ENCODE data around the gene PHGDH. TPM values are rescaled to one million over a fixed set of nuclear protein-coding genes. Genes with fewer than 3 reads are reported as not detected.

The PHGDH gene
- total RNA-seq, 1 donor from 2014 or later: 280 TPM

DNA sequence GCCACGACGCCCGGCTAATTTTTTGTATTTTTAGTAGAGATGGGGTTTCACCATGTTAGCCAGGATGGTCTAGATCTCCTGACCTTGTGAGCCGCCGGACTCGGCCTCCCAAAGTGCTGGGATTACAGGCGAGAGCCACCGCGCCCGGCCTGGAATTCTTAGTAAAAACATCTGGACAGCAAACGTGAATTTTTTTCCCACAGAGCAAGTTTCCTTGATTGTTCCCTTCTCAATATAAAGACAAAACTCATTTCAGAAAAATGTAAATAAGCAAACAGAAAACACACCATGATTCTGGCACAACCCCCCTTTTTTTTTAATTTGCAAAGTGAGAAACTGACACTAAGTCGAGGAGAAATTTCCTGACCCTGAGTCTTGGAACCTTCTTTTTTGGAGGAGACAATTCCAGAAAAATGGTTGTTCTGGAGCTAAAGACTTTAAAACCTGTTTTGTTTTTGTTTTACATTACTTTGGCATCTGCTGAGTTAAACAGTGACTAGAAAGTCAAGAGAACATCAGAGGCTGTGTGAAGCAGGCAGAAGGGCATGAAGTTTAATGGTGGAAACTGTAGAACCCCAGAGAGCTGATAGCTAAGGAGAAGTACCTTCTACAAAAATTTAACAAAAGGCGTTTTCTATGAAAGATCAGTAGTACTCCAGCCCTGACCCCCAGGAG, 67.3 kb downstream of the PHGDH start:
- peaks cover 1% of the 10 kb centered on the region for H3K27me3 Mint-ChIP-seq (ENCODE audit: unreplicated experiment)
- H3K36me3 Mint-ChIP-seq (ENCODE audit: unreplicated experiment): no peaks in the 10 kb centered on the region
- H3K9me3 Mint-ChIP-seq (ENCODE audit: unreplicated experiment): no peaks in the 10 kb centered on the region
- H3K4me3 Mint-ChIP-seq (ENCODE audit: unreplicated experiment): no peak overlapping the region
- TF ChIP-seq, protein P1, sequence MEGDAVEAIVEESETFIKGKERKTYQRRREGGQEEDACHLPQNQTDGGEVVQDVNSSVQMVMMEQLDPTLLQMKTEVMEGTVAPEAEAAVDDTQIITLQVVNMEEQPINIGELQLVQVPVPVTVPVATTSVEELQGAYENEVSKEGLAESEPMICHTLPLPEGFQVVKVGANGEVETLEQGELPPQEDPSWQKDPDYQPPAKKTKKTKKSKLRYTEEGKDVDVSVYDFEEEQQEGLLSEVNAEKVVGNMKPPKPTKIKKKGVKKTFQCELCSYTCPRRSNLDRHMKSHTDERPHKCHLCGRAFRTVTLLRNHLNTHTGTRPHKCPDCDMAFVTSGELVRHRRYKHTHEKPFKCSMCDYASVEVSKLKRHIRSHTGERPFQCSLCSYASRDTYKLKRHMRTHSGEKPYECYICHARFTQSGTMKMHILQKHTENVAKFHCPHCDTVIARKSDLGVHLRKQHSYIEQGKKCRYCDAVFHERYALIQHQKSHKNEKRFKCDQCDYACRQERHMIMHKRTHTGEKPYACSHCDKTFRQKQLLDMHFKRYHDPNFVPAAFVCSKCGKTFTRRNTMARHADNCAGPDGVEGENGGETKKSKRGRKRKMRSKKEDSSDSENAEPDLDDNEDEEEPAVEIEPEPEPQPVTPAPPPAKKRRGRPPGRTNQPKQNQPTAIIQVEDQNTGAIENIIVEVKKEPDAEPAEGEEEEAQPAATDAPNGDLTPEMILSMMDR (IDR thresholded peaks at IDR 0.05; ENCODE audit: partially characterized antibody, unreplicated experiment): no peak
- DNase-seq: no peak
- peaks cover 18% of the 10 kb centered on the region for H3K4me1 Mint-ChIP-seq (ENCODE audit: low read depth, unreplicated experiment)
- H3K27ac Mint-ChIP-seq (ENCODE audit: unreplicated experiment): no peak overlapping the region

DNA sequence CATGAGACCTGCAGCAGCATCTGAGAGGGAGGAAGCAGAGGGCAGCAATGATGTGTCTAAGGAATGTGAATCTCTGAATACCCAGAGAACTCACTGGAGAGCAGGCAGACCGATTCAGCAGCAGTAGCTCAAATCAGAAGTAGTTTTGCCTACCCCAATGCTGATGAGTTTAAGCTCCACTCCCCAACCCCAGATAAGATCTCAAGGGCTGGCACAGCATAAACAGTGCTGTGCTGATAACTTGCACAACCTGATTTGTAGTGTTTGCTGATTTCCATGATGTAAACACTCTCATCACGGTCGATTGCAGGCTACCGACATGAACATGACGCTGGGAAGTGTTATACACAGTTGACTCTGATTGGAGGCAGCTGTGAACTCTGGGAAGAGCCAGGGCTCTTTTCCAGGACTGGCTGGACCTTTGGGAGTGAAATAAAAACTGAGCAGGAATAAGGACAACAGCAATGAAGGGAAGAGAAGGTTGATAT, 68.2 kb downstream of the PHGDH start:
- no peak overlapping the region for H3K4me3 Mint-ChIP-seq (ENCODE audit: unreplicated experiment)
- peaks cover 18% of the 10 kb centered on the region for H3K4me1 Mint-ChIP-seq (ENCODE audit: low read depth, unreplicated experiment)
- H3K36me3 Mint-ChIP-seq (ENCODE audit: unreplicated experiment): no peaks in the 10 kb centered on the region
- H3K27ac Mint-ChIP-seq (ENCODE audit: unreplicated experiment): no peak overlapping the region
- no peaks in the 10 kb centered on the region for H3K9me3 Mint-ChIP-seq (ENCODE audit: unreplicated experiment)
- peaks cover 1% of the 10 kb centered on the region for H3K27me3 Mint-ChIP-seq (ENCODE audit: unreplicated experiment)
- TF ChIP-seq, protein P1 (IDR thresholded peaks at IDR 0.05; ENCODE audit: partially characterized antibody, unreplicated experiment): no peak
- DNase-seq: no peak

- Mint-ChIP-seq H3K4me1 (ENCODE audit: low read depth, unreplicated experiment) (peaks cover 16% of the 10 kb centered on the region), H3K9me3 (ENCODE audit: unreplicated experiment) (no peaks in the 10 kb centered on the region), H3K27ac (ENCODE audit: unreplicated experiment) (no peak overlapping the region), H3K36me3 (ENCODE audit: unreplicated experiment) (no peaks in the 10 kb centered on the region), H3K4me3 (ENCODE audit: unreplicated experiment) (no peak overlapping the region), H3K27me3 (ENCODE audit: unreplicated experiment) (peaks cover 1% of the 10 kb centered on the region)
- no peak for DNase-seq
- TF ChIP-seq, protein P1 (IDR thresholded peaks at IDR 0.05; ENCODE audit: partially characterized antibody, unreplicated experiment): no peak
Observed at GRCh38 chr1:119781434-119782210, 69.9 kb downstream of the PHGDH start.

DNA sequence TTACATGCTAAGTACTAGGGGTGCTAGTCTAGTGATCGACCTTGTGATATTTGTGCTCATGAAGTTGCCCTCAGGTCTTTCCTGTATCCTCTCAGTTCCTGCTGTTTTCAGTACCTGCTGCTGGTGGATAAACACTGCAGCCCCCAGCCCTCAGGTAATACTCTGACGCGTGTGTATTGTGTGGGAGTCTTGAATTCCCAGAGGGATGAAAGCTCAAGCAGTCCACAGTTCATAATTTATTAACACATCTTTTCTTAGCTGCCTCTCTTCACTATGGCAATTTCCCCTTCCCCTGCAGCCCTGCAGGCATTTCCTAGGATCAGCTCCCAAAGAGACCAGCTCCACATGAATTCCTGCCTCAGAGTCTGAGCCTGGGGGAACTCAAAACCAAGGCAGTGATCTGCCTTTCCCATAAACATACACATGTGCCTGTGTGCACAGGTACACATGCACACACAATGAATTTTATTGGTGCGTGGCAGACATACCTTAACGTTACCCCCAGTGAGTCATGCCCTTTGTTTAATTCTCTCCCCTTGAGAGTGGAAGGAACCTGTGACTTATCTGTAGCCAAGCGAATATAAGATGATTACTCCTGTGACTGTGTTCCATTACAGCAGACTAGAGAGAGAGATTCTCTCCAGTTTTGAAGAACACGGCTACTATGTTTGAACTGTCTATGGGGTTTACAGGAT, 71.0 kb downstream of the PHGDH start:
- H3K4me1 Mint-ChIP-seq (ENCODE audit: low read depth, unreplicated experiment): peaks cover 16% of the 10 kb centered on the region
- peaks cover 1% of the 10 kb centered on the region for H3K27me3 Mint-ChIP-seq (ENCODE audit: unreplicated experiment)
- no peak overlapping the region for H3K4me3 Mint-ChIP-seq (ENCODE audit: unreplicated experiment)
- H3K9me3 Mint-ChIP-seq (ENCODE audit: unreplicated experiment): no peaks in the 10 kb centered on the region
- no peak overlapping the region for H3K27ac Mint-ChIP-seq (ENCODE audit: unreplicated experiment)
- DNase-seq: no peak
- TF ChIP-seq, protein P1 (IDR thresholded peaks at IDR 0.05; ENCODE audit: partially characterized antibody, unreplicated experiment): no peak
- H3K36me3 Mint-ChIP-seq (ENCODE audit: unreplicated experiment): no peaks in the 10 kb centered on the region

All from glutamatergic neuron (in vitro differentiated cells).